Endothelial cell of umbilical vein (primary cell): ENCODE measurements around the gene CAMTA1.

Source experiments
- EZH2 ChIP-seq: IDR thresholded peaks from 2 replicates; pipeline ENCODE4 v1.6.1; 2012; ENCODE audit warnings: borderline replicate concordance, low read depth, mild to moderate bottlenecking, moderate library complexity, low read length, inconsistent platforms; ENCODE audit not compliant: severe bottlenecking
- GATA2 ChIP-seq: IDR thresholded peaks from 2 replicates; pipeline ENCODE4 v1.7.0; 2011; ENCODE audit warnings: low read depth, mild to moderate bottlenecking, moderate library complexity, mixed read lengths, low read length; ENCODE audit not compliant: insufficient read length, insufficient read depth
- JUN ChIP-seq: IDR thresholded peaks from 2 replicates; pipeline ENCODE4 v1.6.1; 2011; ENCODE audit warnings: borderline replicate concordance, low read depth; ENCODE audit not compliant: insufficient read length, insufficient read depth
- MAX ChIP-seq: IDR thresholded peaks from 2 replicates; pipeline ENCODE4 v1.6.1; 2011; ENCODE audit not compliant: insufficient read depth, insufficient read length
- MYC ChIP-seq: IDR thresholded peaks from one replicate; pipeline ENCODE4 v1.6.1; 2011; ENCODE audit warnings: mild to moderate bottlenecking, low read depth, low read length
- POLR2A ChIP-seq: IDR thresholded peaks from 2 replicates; pipeline ENCODE4 v1.6.1; 2012; ENCODE audit warnings: low read depth, mild to moderate bottlenecking, control low read depth, low read length
- POLR2AphosphoS5 ChIP-seq: IDR thresholded peaks from 2 replicates; pipeline ENCODE4 v1.6.1; 2012; ENCODE audit warnings: low read depth, mild to moderate bottlenecking, control low read depth, low read length, moderate library complexity; ENCODE audit not compliant: insufficient read depth
- TF ChIP-seq, protein P1 (sequence below), 2 donors: IDR thresholded peaks; 1 replicate in 1 of 2; 2 replicates in 1 of 2; pipeline ENCODE4 v1.5.1; 2011; ENCODE audit warnings: low read length in 2 of 2, mild to moderate bottlenecking in 2 of 2, moderate library complexity in 2 of 2, control low read depth in 1 of 2, inconsistent platforms in 1 of 2, low read depth in 1 of 2; ENCODE audit not compliant: insufficient read depth in 1 of 2; ENCODE audit errors: extremely low read depth in 1 of 2

DNA sequence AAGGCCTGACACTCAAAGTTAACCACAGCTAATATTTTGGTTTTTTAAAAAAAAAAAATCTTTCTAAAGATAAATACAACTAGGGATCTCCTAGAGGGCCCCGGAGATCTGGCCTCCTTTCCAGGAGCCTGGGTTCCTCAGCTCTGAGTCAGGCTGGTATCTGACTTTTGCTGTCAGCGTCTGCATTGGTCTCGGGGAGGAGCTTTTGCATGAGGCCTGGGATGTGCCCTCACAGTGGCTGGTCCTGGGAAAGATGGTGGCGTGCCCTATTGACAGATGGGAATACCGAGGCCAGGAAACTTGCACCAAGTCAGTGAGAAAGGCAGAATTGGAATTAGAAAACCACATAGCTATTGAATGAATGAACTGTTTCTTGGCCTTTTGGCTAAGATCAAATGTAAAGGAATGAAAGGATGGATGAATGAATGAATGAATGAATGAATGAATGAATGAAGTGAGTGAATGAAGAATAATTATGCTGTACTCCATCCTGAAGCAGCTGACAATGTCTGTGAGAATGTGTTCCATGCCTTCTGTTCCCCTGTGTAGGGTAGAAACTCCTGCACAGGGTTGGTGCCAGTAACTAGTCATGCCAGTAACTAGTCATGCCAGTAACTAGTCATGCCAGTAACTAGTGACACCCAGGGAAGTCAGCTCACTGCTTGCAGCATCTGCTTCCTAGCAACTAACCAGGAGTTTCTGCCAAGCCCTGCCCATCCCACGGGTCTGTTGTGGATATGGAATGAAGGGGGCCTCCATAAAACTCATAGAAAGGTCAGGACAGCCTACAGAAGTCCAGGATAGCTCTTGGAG lies 743.3 kb downstream of the CAMTA1 start:
- no peak for TF ChIP-seq POLR2A
- TF ChIP-seq, protein P1, sequence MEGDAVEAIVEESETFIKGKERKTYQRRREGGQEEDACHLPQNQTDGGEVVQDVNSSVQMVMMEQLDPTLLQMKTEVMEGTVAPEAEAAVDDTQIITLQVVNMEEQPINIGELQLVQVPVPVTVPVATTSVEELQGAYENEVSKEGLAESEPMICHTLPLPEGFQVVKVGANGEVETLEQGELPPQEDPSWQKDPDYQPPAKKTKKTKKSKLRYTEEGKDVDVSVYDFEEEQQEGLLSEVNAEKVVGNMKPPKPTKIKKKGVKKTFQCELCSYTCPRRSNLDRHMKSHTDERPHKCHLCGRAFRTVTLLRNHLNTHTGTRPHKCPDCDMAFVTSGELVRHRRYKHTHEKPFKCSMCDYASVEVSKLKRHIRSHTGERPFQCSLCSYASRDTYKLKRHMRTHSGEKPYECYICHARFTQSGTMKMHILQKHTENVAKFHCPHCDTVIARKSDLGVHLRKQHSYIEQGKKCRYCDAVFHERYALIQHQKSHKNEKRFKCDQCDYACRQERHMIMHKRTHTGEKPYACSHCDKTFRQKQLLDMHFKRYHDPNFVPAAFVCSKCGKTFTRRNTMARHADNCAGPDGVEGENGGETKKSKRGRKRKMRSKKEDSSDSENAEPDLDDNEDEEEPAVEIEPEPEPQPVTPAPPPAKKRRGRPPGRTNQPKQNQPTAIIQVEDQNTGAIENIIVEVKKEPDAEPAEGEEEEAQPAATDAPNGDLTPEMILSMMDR (IDR thresholded peaks at IDR 0.05; ENCODE audit: extremely low read depth in 1 of 2, insufficient read depth in 1 of 2, low read depth in 1 of 2, low read length in 2 of 2) = no peak
- no peak for TF ChIP-seq POLR2AphosphoS5
- no peak for TF ChIP-seq EZH2
- TF ChIP-seq JUN = no peak
- TF ChIP-seq MYC = no peak
- no peak for TF ChIP-seq MAX
- no peak for TF ChIP-seq GATA2
